ENCODE results near the gene PIANP.
"Not testable (repeated sequence)": the region's sequence is repeated elsewhere in the genome, so short reads cannot be mapped to it uniquely, and the experiment has no call there.

Gene PIANP

GRCh38 chr12:6700646-6701051, at the start of gene PIANP:
TSS of gene PIANP (minus strand) at chr12:6700815. CDS start at chr12:6698061, 2,754 bp downstream.
- H3K4me3 ChIP-seq (replicated peaks; ENCODE audit: low read depth, low read length): peak within 1 kb of the TSS; percentile 42
- no peak for DNase-seq (ENCODE audit: extremely low read depth, low read depth)
- TF ChIP-seq, protein P1, sequence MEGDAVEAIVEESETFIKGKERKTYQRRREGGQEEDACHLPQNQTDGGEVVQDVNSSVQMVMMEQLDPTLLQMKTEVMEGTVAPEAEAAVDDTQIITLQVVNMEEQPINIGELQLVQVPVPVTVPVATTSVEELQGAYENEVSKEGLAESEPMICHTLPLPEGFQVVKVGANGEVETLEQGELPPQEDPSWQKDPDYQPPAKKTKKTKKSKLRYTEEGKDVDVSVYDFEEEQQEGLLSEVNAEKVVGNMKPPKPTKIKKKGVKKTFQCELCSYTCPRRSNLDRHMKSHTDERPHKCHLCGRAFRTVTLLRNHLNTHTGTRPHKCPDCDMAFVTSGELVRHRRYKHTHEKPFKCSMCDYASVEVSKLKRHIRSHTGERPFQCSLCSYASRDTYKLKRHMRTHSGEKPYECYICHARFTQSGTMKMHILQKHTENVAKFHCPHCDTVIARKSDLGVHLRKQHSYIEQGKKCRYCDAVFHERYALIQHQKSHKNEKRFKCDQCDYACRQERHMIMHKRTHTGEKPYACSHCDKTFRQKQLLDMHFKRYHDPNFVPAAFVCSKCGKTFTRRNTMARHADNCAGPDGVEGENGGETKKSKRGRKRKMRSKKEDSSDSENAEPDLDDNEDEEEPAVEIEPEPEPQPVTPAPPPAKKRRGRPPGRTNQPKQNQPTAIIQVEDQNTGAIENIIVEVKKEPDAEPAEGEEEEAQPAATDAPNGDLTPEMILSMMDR (IDR thresholded peaks at IDR 0.05; ENCODE audit: low read depth, low read length, missing control alignments): no peak

DNA sequence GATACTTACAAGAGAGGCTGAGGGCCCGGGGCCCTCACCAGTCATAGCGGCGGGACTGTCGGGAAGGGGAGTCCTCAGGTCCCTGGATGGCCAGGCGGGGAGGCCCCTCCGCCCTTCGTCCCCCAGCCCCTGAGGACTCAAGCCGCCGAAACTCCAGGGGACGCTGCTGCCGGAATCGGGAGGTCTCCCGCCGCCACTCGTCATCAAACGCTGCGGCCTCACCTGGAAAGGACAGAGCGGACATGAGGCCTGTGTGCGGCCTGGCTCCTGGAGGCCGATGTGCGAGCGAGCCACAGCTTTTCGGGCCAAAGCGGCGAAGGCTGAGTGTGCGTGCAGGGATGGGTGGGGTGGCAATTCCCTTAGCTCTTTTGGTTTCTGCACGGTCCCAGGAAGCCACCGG, 48.1 kb upstream of the PIANP start:
- TF ChIP-seq, protein P1 (IDR thresholded peaks at IDR 0.05; ENCODE audit: low read depth, low read length, missing control alignments): no peak
- no peak for DNase-seq (ENCODE audit: extremely low read depth, low read depth)
- H3K4me3 ChIP-seq (replicated peaks; ENCODE audit: low read depth, low read length): no peak overlapping the region

GRCh38 chr12:6747216-6747615, 46.6 kb upstream of the PIANP start:
- H3K4me3 ChIP-seq (replicated peaks; ENCODE audit: low read depth, low read length): no peak overlapping the region
- TF ChIP-seq, protein P1 (IDR thresholded peaks at IDR 0.05; ENCODE audit: low read depth, low read length, missing control alignments): no peak
- DNase-seq (ENCODE audit: extremely low read depth, low read depth): no peak

GRCh38 chr12:6745741-6746525, 45.3 kb upstream of the PIANP start:
- no peak for DNase-seq (ENCODE audit: extremely low read depth, low read depth)
- H3K4me3 ChIP-seq (replicated peaks; ENCODE audit: low read depth, low read length): no peak overlapping the region
- TF ChIP-seq, protein P1 (IDR thresholded peaks at IDR 0.05; ENCODE audit: low read depth, low read length, missing control alignments): no peak

DNA sequence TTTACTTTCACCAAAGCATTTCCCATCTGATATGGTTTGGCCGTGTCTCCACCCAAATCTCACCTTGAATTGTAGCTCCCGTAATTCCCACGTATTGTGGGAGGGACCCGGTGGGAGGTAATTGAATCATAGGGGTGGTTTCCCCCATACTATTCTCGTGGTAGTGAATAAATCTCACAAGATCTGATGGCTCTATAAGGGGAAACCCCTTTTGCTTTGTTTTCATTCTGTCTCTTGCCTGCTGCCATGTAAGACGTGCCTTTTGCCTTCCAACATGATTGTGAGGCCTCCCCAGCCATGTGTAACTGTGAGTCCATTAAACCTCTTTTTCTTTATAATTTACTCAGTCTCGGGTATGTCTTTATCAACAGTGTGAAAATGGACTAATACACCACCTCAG, 42.7 kb upstream of the PIANP start:
- H3K4me3 ChIP-seq (replicated peaks; ENCODE audit: low read depth, low read length); DNase-seq (ENCODE audit: extremely low read depth, low read depth): not testable (repeated sequence)

GRCh38 chr12:6742834-6743233, 42.2 kb upstream of the PIANP start:
- H3K4me3 ChIP-seq (replicated peaks; ENCODE audit: low read depth, low read length): no peak overlapping the region
- TF ChIP-seq, protein P1 (IDR thresholded peaks at IDR 0.05; ENCODE audit: low read depth, low read length, missing control alignments): no peak
- no peak for DNase-seq (ENCODE audit: extremely low read depth, low read depth)

GRCh38 chr12:6742080-6742479, 41.5 kb upstream of the PIANP start:
- DNase-seq (ENCODE audit: extremely low read depth, low read depth); H3K4me3 ChIP-seq (replicated peaks; ENCODE audit: low read depth, low read length): not testable (repeated sequence)

GRCh38 chr12:6736754-6737153, 36.1 kb upstream of the PIANP start:
- TF ChIP-seq, protein P1 (IDR thresholded peaks at IDR 0.05; ENCODE audit: low read depth, low read length, missing control alignments): no peak
- DNase-seq (ENCODE audit: extremely low read depth, low read depth): no peak
- H3K4me3 ChIP-seq (replicated peaks; ENCODE audit: low read depth, low read length): no peak overlapping the region

Data from HFF-Myc (cell line).